Posterior cingulate gyrus (tissue), 11 donors: Measurements from ENCODE around the gene SLC17A8.

Experiments
- DNase-seq, 10 donors: peaks; one replicate each; pipeline versions ENCODE4 v3.0.0 to v3.0.0-alpha.2; 2020 to 2021; ENCODE audit warnings: mixed read lengths in 3 of 10
- intact Hi-C: fragments of 100-400 bp; cut with DNase I; formaldehyde crosslinking; loops from one replicate; pipeline ENCODE4 v1.15.1; 2023

SLC17A8 gene

DNA sequence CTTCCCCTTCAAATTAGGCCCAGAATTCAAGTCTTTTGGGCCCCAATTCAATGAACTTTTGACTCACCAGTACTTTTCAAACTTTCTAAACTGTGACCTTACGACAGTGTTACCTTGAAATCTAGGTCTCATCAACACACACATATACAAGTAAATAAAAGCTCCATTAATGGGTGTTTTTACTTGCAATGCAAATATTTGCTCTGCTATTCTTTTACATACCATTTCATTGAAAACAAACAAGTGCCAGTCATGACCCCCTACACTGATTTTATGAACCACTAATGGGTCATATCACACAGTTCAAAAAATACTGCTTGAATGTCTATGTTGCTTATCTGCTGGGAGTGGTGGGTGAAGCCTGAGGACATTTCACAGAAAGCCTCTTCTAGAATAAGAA is 107.7 kb downstream of the SLC17A8 start:
- intact Hi-C loops = no loop called here
- no peak for DNase-seq

DNA sequence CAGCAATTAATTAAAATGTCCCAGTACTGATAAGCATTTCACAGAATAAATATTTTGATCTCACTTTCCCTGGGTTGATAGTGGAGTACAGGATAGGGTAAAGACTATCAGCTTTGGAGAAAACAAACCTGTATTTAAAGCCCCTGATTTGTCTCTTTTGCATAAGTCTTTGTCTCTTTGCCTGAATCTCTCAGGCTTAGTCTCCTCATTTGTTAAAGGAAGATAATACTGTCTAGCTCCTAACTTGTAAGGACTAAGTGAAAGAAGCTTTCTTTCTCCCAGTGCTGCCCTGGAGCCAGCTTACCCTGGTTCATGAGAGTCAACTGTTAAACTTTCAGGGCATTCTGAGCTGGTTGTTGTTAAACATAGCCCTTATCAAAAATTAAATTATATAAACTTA is 111.3 kb downstream of the SLC17A8 start:
- intact Hi-C loops = no loop called here
- DNase-seq = no peak
